DOHH2 (cell line): Measurements from ENCODE around the gene KIF3B.

Source experiments
- H3F3A ChIP-seq: fragments of 200-600 bp; sonication (generic), shearing (Covaris generic); 2 replicates; pipeline ENCODE4 v1.6.0; 2016; ENCODE audit warnings: antibody characterized with exemption, mild to moderate bottlenecking; ENCODE audit not compliant: control insufficient read depth, insufficient read depth
- H3K27ac ChIP-seq: fragments of 200-600 bp; sonication (generic); 2 replicates; pipeline ENCODE4 v1.5.1; 2014; ENCODE audit warnings: low read depth, mild to moderate bottlenecking, low read length, moderate library complexity
- H3K27me3 ChIP-seq: fragments of 200-600 bp; sonication (generic); 2 replicates; pipeline ENCODE4 v1.6.1; 2014; ENCODE audit warnings: mild to moderate bottlenecking, low read length, mixed read lengths; ENCODE audit not compliant: control insufficient read depth
- H3K36me3 ChIP-seq: fragments of 200-600 bp; sonication (generic); 2 replicates; pipeline ENCODE4 v1.6.1; 2014; ENCODE audit warnings: mild to moderate bottlenecking, low read length, moderate library complexity, mixed read lengths; ENCODE audit not compliant: control insufficient read depth
- H3K4me1 ChIP-seq: fragments of 200-600 bp; sonication (generic); 2 replicates; pipeline ENCODE4 v1.6.1; 2014; ENCODE audit warnings: mild to moderate bottlenecking, low read length, mixed read lengths; ENCODE audit not compliant: control insufficient read depth
- H3K4me2 ChIP-seq: fragments of 200-600 bp; sonication (generic); 2 replicates; pipeline ENCODE4 v1.6.0; 2014; ENCODE audit warnings: mild to moderate bottlenecking, low read length, moderate library complexity
- H3K4me3 ChIP-seq: fragments of 200-600 bp; sonication (generic); 2 replicates; pipeline ENCODE4 v1.5.1; 2014; ENCODE audit warnings: mild to moderate bottlenecking, low read length, mixed read lengths
- H3K79me2 ChIP-seq: fragments of 200-600 bp; sonication (generic); 2 replicates; pipeline ENCODE4 v1.6.1; 2014; ENCODE audit warnings: mild to moderate bottlenecking, low read length, mixed read lengths; ENCODE audit not compliant: control insufficient read depth
- H3K9me2 ChIP-seq: fragments of 200-600 bp; sonication (generic); replicated peaks from 2 replicates; pipeline ENCODE4 v1.6.1; 2014; ENCODE audit warnings: mild to moderate bottlenecking, low read length, mixed read lengths; ENCODE audit not compliant: control insufficient read depth
- H3K9me3 ChIP-seq: fragments of 200-600 bp; sonication (generic); 2 replicates; pipeline ENCODE4 v1.6.1; 2014; ENCODE audit warnings: antibody characterized with exemption, low read length, mixed read lengths; ENCODE audit not compliant: control insufficient read depth, insufficient read depth
- H4K20me1 ChIP-seq: fragments of 200-600 bp; sonication (generic); 2 replicates; pipeline ENCODE4 v1.6.0; 2014; ENCODE audit warnings: low read depth, mild to moderate bottlenecking, antibody characterized with exemption, low read length, moderate library complexity; ENCODE audit not compliant: control insufficient read depth, insufficient read depth
- EZH2phosphoT487 ChIP-seq: fragments of 200-600 bp; sonication (generic); IDR thresholded peaks from 2 replicates; pipeline ENCODE4 v1.6.1; 2017; ENCODE audit warnings: borderline replicate concordance, mild to moderate bottlenecking, antibody characterized with exemption, low read length, moderate library complexity, mixed read lengths
- TF ChIP-seq, protein P1 (sequence below): fragments of 200-600 bp; sonication (generic); IDR thresholded peaks from one replicate; pipeline ENCODE4 v1.5.1; 2014; ENCODE audit warnings: antibody characterized with exemption, mild to moderate bottlenecking, low read depth, low read length; ENCODE audit not compliant: poor library complexity, severe bottlenecking

KIF3B gene

DNA sequence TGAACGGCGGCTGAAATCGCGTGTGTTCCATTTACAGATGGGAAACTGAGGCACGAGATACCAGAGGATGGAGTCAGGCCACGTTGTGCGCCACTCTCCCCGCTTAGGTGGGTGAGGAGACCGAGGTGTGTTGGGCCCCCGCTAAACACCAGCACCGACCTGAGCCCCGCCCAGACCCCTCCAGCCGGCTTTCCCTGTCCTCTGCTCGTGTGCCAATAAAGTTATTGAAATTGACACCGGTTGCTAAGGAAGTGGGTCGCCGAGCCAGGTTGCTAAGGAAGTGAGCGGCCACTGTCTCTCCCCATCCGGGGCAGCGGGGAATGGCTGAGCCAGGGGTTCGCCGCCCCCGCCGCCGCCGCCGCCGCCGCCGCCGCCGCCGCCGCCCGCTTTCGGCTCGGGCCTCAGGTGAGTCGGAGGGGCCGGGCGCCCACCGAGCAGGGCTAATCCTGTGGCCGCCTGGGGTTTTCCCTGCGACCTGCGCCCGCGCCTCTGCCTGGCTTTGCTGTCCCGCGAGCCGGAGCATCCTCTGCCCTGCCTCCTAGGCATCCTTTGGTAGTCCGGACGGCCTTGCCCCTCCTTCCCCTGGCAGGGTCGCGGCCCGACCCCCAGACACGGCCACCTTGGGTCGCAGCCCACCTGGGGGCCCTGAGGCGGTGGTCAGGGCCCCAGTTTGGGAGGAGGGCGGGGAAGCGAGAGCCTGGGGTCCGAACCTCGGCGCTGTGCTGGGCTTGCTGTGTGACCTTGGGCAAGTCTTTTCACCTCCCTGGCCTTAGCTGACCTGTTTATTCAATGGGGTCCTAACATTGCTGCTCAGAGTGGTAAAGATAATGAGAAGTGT is at the start of gene KIF3B:
Gene KIF3B (plus strand): TSS at position 291 of the 838 bp plus-strand sequence. CDS start 32,127 bp downstream, outside the sequence.
- Histone ChIP-seq H4K20me1 (no peaks in the 10 kb centered on the region), H3K36me3 (peaks cover 27% of the 10 kb centered on the region), H3K9me2 (no peaks in the 10 kb centered on the region), H3K27ac (peak within 1 kb of the TSS; percentile 52), H3K4me2 (peak within 1 kb of the TSS; percentile 72), H3K27me3 (no peaks in the 10 kb centered on the region), H3K9me3 (peaks cover 5% of the 10 kb centered on the region; the same call in 1 of the 2 replicates), H3K4me1 (peaks cover 82% of the 10 kb centered on the region), H3K79me2 (peaks cover 47% of the 10 kb centered on the region), H3F3A (peaks cover 17% of the 10 kb centered on the region), H3K4me3 (peak within 1 kb of the TSS; percentile 88)
- no peak for TF ChIP-seq EZH2phosphoT487

DNA sequence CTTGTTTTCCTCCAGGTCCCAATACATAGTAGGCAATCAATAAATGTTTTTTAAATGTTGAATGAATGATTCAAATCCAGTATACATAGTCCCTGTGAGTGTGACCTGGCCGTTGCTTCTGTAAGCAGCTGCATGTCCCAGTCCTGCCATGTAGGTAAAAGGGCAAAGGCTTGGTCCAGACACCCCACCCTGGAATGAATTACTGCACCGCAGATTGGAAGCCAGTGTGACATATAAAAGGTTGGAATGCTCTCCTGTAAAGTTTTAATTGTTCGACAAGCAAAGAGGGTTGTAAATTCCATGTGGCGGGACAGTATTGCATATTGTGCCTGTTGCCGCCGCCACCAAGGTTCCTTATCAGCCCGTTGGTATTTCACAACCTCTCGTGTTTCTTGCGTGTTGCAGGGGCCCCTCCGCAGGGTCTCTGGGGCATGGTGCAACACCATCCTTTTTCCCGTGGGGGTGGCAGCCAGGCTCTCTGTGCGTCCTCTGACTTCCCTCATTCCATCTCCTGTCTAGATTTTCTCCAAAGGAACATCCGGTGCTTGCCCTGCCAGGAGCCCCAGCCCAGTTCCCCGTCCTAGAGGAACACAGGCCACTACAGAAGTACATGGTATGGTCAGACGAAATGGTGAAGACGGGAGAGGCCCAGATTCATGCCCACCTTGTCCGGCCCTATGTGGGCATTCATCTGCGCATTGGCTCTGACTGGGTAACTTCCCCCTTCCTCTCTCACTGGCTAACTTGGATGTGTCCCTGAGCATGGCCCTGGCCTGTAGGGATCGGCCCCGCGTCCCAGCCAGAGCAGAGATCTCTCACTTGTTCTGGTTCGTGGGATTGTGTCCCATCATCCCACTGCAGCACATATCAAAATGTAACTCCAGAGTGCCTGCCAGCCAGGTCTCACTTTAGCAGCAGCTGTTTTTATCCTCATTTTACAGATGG is 49.4 kb upstream of the KIF3B start:
- H3K27me3 ChIP-seq: no peaks in the 10 kb centered on the region
- no peaks in the 10 kb centered on the region for H3K79me2 ChIP-seq
- H3K36me3 ChIP-seq: peaks cover 76% of the 10 kb centered on the region
- H3K9me3 ChIP-seq: no peaks in the 10 kb centered on the region
- H3F3A ChIP-seq: peaks cover 6% of the 10 kb centered on the region
- no peak overlapping the region for H3K4me3 ChIP-seq
- TF ChIP-seq, protein P1, sequence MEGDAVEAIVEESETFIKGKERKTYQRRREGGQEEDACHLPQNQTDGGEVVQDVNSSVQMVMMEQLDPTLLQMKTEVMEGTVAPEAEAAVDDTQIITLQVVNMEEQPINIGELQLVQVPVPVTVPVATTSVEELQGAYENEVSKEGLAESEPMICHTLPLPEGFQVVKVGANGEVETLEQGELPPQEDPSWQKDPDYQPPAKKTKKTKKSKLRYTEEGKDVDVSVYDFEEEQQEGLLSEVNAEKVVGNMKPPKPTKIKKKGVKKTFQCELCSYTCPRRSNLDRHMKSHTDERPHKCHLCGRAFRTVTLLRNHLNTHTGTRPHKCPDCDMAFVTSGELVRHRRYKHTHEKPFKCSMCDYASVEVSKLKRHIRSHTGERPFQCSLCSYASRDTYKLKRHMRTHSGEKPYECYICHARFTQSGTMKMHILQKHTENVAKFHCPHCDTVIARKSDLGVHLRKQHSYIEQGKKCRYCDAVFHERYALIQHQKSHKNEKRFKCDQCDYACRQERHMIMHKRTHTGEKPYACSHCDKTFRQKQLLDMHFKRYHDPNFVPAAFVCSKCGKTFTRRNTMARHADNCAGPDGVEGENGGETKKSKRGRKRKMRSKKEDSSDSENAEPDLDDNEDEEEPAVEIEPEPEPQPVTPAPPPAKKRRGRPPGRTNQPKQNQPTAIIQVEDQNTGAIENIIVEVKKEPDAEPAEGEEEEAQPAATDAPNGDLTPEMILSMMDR: no peak
- TF ChIP-seq EZH2phosphoT487: no peak
- no peaks in the 10 kb centered on the region for H4K20me1 ChIP-seq
- H3K4me2 ChIP-seq: no peak overlapping the region
- no peaks in the 10 kb centered on the region for H3K9me2 ChIP-seq
- no peak overlapping the region for H3K27ac ChIP-seq
- H3K4me1 ChIP-seq: peaks cover 15% of the 10 kb centered on the region

DNA sequence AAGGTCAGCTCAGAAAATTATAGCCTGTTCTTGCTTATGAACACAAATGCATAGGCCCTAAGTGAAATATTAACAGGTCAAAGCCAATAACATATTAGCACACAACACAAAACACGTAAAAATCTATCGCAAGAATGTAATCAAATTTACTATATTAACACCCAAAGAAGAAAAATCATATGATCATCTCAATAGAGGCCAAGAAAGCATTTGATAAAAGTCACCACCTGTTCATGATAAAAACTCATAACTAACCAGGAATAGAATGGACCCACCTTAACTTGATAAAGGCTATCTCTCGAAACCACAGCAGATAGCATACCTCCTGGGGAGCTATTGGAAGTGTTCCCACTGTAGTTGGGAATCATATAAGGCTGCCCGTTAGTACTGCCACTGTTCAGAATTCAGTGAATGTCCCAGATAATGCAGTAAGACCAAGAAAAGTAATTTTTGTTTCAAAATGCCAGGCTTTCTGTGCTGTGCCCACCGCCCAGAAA is 48.2 kb upstream of the KIF3B start:
- TF ChIP-seq, protein P1: no peak
- no peak for TF ChIP-seq EZH2phosphoT487
- Histone ChIP-seq H3K9me2 (no peaks in the 10 kb centered on the region), H3K4me3 (no peak overlapping the region), H3K4me2 (no peak overlapping the region), H3K36me3 (peaks cover 78% of the 10 kb centered on the region), H3F3A (peaks cover 6% of the 10 kb centered on the region), H3K79me2 (no peaks in the 10 kb centered on the region), H3K27ac (no peak overlapping the region), H3K4me1 (peaks cover 15% of the 10 kb centered on the region), H4K20me1 (no peaks in the 10 kb centered on the region), H3K9me3 (no peaks in the 10 kb centered on the region), H3K27me3 (no peaks in the 10 kb centered on the region)
